WTC11 (cell line): ENCODE measurements around the gene ZDHHC7. TPM values are rescaled to one million over a fixed set of nuclear protein-coding genes. Genes with fewer than 3 reads are reported as not detected.

Experiments
- ATAC-seq: fragments of 200-7000 bp; cut with Tn5 transposase; 2 replicates; pipeline ENCODE4 v1.10.0; 2021; ENCODE audit warnings: mild to moderate bottlenecking, moderate library complexity
- CTCF ChIA-PET: fragments of 300-600 bp; sonication (Branson Sonifier 250); formaldehyde crosslinking; loops from one replicate; lab custom pipeline; 2021; ENCODE audit warnings: antibody characterized with exemption; lab: Charles Lee
- POLR2A ChIA-PET: fragments of 350-600 bp; sonication (Branson Sonifier 250); formaldehyde crosslinking; loops from one replicate; lab custom pipeline; 2021; ENCODE audit warnings: antibody characterized with exemption; lab: Charles Lee
- DNase-seq: peaks from one replicate; pipeline ENCODE4 v3.0.0; 2021; ENCODE audit warnings: low spot score
- H3K27ac Mint-ChIP-seq: 2 replicates; pipeline ENCODE4 v1.8.0; 2021; ENCODE audit warnings: mixed read lengths
- H3K27me3 Mint-ChIP-seq: 2 replicates; pipeline ENCODE4 v1.8.0; 2021; ENCODE audit warnings: low read depth, mild to moderate bottlenecking, moderate library complexity, mixed read lengths
- H3K36me3 Mint-ChIP-seq: 2 replicates; pipeline ENCODE4 v1.8.0; 2021; ENCODE audit warnings: mixed read lengths
- H3K4me1 Mint-ChIP-seq: 2 replicates; pipeline ENCODE4 v1.8.0; 2022; ENCODE audit warnings: mixed read lengths
- H3K4me3 Mint-ChIP-seq: 2 replicates; pipeline ENCODE4 v1.8.0; 2021; ENCODE audit warnings: mild to moderate bottlenecking, moderate library complexity, mixed read lengths
- H3K9me3 Mint-ChIP-seq: 2 replicates; pipeline ENCODE4 v1.8.0; 2021; ENCODE audit warnings: mixed read lengths
- ARID4B ChIP-seq: sonication (generic); formaldehyde crosslinking; IDR thresholded peaks from 2 replicates; pipeline ENCODE4 v1.8.0; 2023; ENCODE audit warnings: missing genetic modification reagents, mild to moderate bottlenecking, borderline replicate concordance
- ATF2 ChIP-seq: sonication (generic); formaldehyde crosslinking; IDR thresholded peaks from 2 replicates; pipeline ENCODE4 v1.8.1; 2022; ENCODE audit warnings: low read depth, missing genetic modification reagents, borderline replicate concordance
- CREM ChIP-seq: sonication (generic); formaldehyde crosslinking; IDR thresholded peaks from 2 replicates; pipeline ENCODE4 v1.8.1; 2022; ENCODE audit warnings: mild to moderate bottlenecking, missing genetic modification reagents, moderate library complexity
- CTCF ChIP-seq: fragments of 200-600 bp; IDR thresholded peaks from 2 replicates; pipeline ENCODE4 v1.8.0; 2022; ENCODE audit warnings: antibody characterized with exemption
- ETV6 ChIP-seq: sonication (generic); formaldehyde crosslinking; IDR thresholded peaks from 2 replicates; pipeline ENCODE4 v1.8.1; 2022; ENCODE audit warnings: mild to moderate bottlenecking, missing genetic modification reagents
- FOXP1 ChIP-seq: sonication (generic); formaldehyde crosslinking; IDR thresholded peaks from 2 replicates; pipeline ENCODE4 v1.8.0; 2022; ENCODE audit warnings: missing genetic modification reagents, mild to moderate bottlenecking, moderate library complexity, borderline replicate concordance
- JUN ChIP-seq: sonication (generic); formaldehyde crosslinking; IDR thresholded peaks from 2 replicates; pipeline ENCODE4 v1.8.0; 2023; ENCODE audit warnings: mild to moderate bottlenecking, missing genetic modification reagents
- MXD4 ChIP-seq: fragments of 250-450 bp; sonication (Bioruptor Pico); IDR thresholded peaks from 2 replicates; pipeline ENCODE4 v1.8.0; 2021; ENCODE audit warnings: mild to moderate bottlenecking, moderate library complexity, borderline replicate concordance
- NFE2L1 ChIP-seq: sonication (generic); formaldehyde crosslinking; IDR thresholded peaks from 2 replicates; pipeline ENCODE4 v1.8.1; 2023; ENCODE audit warnings: missing genetic modification reagents
- PRDM15 ChIP-seq: sonication (generic); formaldehyde crosslinking; IDR thresholded peaks from 2 replicates; pipeline ENCODE4 v1.8.0; 2022; ENCODE audit warnings: missing genetic modification reagents
- PRRX2 ChIP-seq: fragments of 250-450 bp; sonication (Bioruptor Pico); IDR thresholded peaks from 2 replicates; pipeline ENCODE4 v1.8.0; 2021; ENCODE audit warnings: mild to moderate bottlenecking
- SOX15 ChIP-seq: fragments of 250-450 bp; sonication (Bioruptor Pico); IDR thresholded peaks from 2 replicates; pipeline ENCODE4 v1.9.0; 2021; ENCODE audit warnings: mild to moderate bottlenecking
- USF1 ChIP-seq: sonication (generic); formaldehyde crosslinking; IDR thresholded peaks from 2 replicates; pipeline ENCODE4 v1.8.0; 2022; ENCODE audit warnings: mild to moderate bottlenecking, missing genetic modification reagents
- USF2 ChIP-seq: sonication (generic); formaldehyde crosslinking; IDR thresholded peaks from 2 replicates; pipeline ENCODE4 v1.8.1; 2023; ENCODE audit warnings: mild to moderate bottlenecking, missing genetic modification reagents, moderate library complexity
- ZBTB21 ChIP-seq: sonication (generic); formaldehyde crosslinking; IDR thresholded peaks from 2 replicates; pipeline ENCODE4 v1.8.1; 2023; ENCODE audit warnings: mild to moderate bottlenecking, missing genetic modification reagents, borderline replicate concordance
- ZNF138 ChIP-seq: sonication (generic); formaldehyde crosslinking; conservative IDR thresholded peaks from 2 replicates; pipeline ENCODE4 v1.8.1; 2022; ENCODE audit warnings: mild to moderate bottlenecking, moderate library complexity, missing genetic modification reagents
- ZNF219 ChIP-seq: sonication (generic); formaldehyde crosslinking; IDR thresholded peaks from 2 replicates; pipeline ENCODE4 v1.8.0; 2023; ENCODE audit warnings: missing genetic modification reagents, mild to moderate bottlenecking, borderline replicate concordance
- ZNF423 ChIP-seq: fragments of 250-450 bp; sonication (Bioruptor Pico); IDR thresholded peaks from 2 replicates; pipeline ENCODE4 v2.1.2; 2022; ENCODE audit warnings: mild to moderate bottlenecking, moderate library complexity
- ZNF532 ChIP-seq: fragments of 250-450 bp; sonication (Bioruptor Pico); IDR thresholded peaks from 2 replicates; pipeline ENCODE4 v1.9.0; 2021; ENCODE audit warnings: mild to moderate bottlenecking, borderline replicate concordance
- total RNA-seq: library from RNA; stranded (reverse); gene quantifications from 3 replicates; pipeline ENCODE4 v1.2.3, GENCODE V29; 2021

ZDHHC7 gene
- total RNA-seq, 1 experiment from 2014 or later: 38.7 TPM

GRCh38 chr16:85058909-85059308 is 47.6 kb upstream of the ZDHHC7 start:
- peaks cover 42% of the 10 kb centered on the region for H3K4me1 Mint-ChIP-seq
- ATAC-seq: no peak
- TF ChIP-seq MXD4 (CRISPR knock-in tag) (no peak), USF2 (CRISPR knock-in tag) (no peak), CTCF (no peak), ZNF423 (no peak), ZNF138 (CRISPR knock-in tag) (no peak), ARID4B (CRISPR knock-in tag) (no peak), USF1 (no peak), PRDM15 (CRISPR knock-in tag) (no peak), PRRX2 (CRISPR knock-in tag) (no peak), NFE2L1 (CRISPR knock-in tag) (no peak), FOXP1 (no peak), JUN (CRISPR knock-in tag) (no peak), ETV6 (CRISPR knock-in tag) (no peak), ATF2 (CRISPR knock-in tag) (no peak), ZBTB21 (CRISPR knock-in tag) (no peak), SOX15 (CRISPR knock-in tag) (no peak), CREM (CRISPR knock-in tag) (no peak), ZNF219 (CRISPR knock-in tag) (no peak), ZNF532 (no peak)

More at GRCh38 chr16:85058909-85059308, 47.6 kb upstream of the ZDHHC7 start:
- H3K36me3 Mint-ChIP-seq: no peaks in the 10 kb centered on the region
- no peak overlapping the region for H3K27ac Mint-ChIP-seq
- ChIA-PET CTCF (interaction anchor here (3.4 kb wide), 1 partner anchor 56 kb away, joined by 10 read pairs; no protein-coding TSS in a partner anchor), POLR2A (no interaction called here)
- H3K27me3 Mint-ChIP-seq: peaks cover 4% of the 10 kb centered on the region; the same call in 1 of the 2 replicates
- H3K9me3 Mint-ChIP-seq: no peaks in the 10 kb centered on the region
- no peak overlapping the region for H3K4me3 Mint-ChIP-seq
- no peak for DNase-seq
